Adipocyte (in vitro differentiated cells): ENCODE measurements around the gene PTGFRN.

Source experiments
- DNase-seq: peaks from one replicate; pipeline ENCODE4 v3.0.0-alpha.2; 2015; ENCODE audit warnings: low read depth
- H3K27me3 ChIP-seq: replicated peaks from 2 replicates; pipeline ENCODE4 v1.7.0; 2013; ENCODE audit warnings: mild to moderate bottlenecking, low read length, moderate library complexity; ENCODE audit not compliant: control insufficient read depth, insufficient read depth
- H3K36me3 ChIP-seq: 2 replicates; pipeline ENCODE4 v1.7.0; 2013; ENCODE audit warnings: low read length, mild to moderate bottlenecking, moderate library complexity; ENCODE audit not compliant: control insufficient read depth, insufficient read depth, severe bottlenecking
- H3K4me1 ChIP-seq: 2 replicates; pipeline ENCODE4 v1.7.0; 2013; ENCODE audit warnings: mild to moderate bottlenecking, low read length, moderate library complexity; ENCODE audit not compliant: control insufficient read depth, insufficient read depth
- H3K4me3 ChIP-seq: 2 replicates; pipeline ENCODE4 v1.7.0; 2013; ENCODE audit warnings: mild to moderate bottlenecking, low read length, moderate library complexity
- H3K9ac ChIP-seq: 2 replicates; pipeline ENCODE4 v1.7.0; 2013; ENCODE audit warnings: mild to moderate bottlenecking, low read length, moderate library complexity
- H3K9me3 ChIP-seq: 2 replicates; pipeline ENCODE4 v1.7.0; 2013; ENCODE audit warnings: mild to moderate bottlenecking, low read length, moderate library complexity; ENCODE audit not compliant: control insufficient read depth

Gene PTGFRN

DNA sequence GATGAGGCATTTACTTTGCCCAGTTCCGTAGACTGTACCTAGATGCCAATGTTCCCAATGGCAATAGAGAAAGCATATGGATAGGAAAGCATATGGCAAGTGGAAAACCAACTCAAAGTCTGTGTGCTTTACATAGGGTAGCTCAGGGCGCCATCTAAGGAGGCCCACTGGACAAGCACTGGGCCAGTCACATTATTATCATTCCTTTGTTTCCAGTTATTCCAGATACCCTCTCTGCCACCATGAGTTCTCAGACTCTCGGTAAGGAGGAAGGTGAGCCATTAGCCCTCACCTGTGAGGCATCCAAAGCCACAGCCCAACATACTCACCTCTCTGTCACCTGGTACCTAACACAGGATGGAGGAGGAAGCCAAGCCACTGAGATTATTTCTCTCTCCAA, 101.6 kb downstream of the PTGFRN start:
- H3K36me3 ChIP-seq: no peaks in the 10 kb centered on the region
- DNase-seq: no peak

DNA sequence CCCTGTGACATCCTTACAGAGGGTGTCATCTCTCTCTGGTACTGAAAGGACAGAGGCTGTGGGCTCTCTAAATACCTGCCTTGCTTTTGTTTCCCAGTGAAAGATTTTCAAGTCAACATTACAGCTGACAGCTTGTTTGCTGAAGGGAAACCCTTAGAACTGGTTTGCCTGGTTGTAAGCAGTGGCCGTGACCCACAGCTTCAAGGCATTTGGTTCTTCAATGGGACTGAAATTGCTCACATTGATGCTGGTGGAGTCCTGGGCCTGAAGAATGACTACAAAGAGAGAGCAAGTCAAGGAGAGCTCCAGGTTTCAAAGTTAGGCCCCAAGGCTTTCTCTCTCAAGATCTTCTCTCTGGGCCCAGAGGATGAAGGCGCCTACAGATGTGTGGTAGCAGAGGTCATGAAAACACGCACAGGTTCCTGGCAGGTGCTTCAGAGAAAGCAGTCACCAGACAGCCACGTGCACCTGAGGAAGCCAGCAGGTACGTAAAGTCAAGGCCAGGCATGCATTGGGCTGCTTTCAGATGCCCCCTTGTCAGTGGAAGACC, 103.7 kb downstream of the PTGFRN start:
- no peaks in the 10 kb centered on the region for H3K9me3 ChIP-seq
- no peak for DNase-seq
- H3K4me3 ChIP-seq: no peak overlapping the region
- no peaks in the 10 kb centered on the region for H3K36me3 ChIP-seq
- no peak overlapping the region for H3K9ac ChIP-seq
- H3K27me3 ChIP-seq: no peaks in the 10 kb centered on the region
- peaks cover 17% of the 10 kb centered on the region for H3K4me1 ChIP-seq

More for the DNA sequence above, 101.6 kb downstream of the PTGFRN start:
- H3K27me3 ChIP-seq: no peaks in the 10 kb centered on the region
- no peaks in the 10 kb centered on the region for H3K9me3 ChIP-seq
- H3K9ac ChIP-seq: no peak overlapping the region
- H3K4me3 ChIP-seq: no peak overlapping the region
- peaks cover 20% of the 10 kb centered on the region for H3K4me1 ChIP-seq

DNA sequence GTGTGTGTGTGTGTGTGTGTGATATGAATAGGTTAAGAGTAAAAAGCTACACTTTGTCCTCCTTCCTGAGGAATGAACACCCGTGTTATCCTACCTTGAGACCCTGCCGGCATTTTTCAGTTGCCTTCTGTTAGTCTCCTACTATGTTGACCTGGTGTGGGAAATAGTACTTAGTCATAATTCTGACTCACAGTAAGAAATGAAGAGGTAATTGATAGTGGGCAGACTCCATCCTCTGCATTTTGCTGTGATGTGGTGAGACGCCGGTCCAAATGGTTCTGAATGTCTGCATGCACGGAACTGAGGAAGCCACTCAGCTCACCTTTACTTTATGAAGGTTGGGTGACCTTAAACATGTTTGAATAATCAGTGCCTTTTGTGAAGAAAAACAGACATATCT, 104.5 kb downstream of the PTGFRN start:
- H3K27me3 ChIP-seq: no peaks in the 10 kb centered on the region
- no peak for DNase-seq
- no peak overlapping the region for H3K9ac ChIP-seq
- H3K4me1 ChIP-seq: peaks cover 9% of the 10 kb centered on the region
- H3K9me3 ChIP-seq: no peaks in the 10 kb centered on the region
- H3K36me3 ChIP-seq: no peaks in the 10 kb centered on the region
- no peak overlapping the region for H3K4me3 ChIP-seq

DNA sequence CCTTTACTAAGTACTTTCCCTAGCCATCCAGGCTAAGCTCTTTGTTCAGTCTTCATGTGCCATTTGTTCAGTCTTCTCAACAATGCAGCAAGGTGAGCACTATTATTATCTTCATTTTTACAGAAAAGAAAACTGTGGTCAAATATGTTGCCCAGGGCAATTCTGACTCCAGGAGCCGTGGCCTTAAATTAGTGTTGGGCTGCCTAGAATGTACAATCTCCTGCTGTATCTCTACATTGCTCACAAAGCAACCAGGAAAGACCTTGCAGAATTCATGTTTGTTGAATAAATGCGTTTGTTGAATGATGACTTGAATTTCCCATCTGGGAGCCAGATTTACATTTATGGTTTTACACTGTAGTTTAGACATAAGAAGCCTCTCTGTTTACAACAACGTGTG, 106.0 kb downstream of the PTGFRN start:
- H3K9ac ChIP-seq: no peak overlapping the region
- H3K4me1 ChIP-seq: peaks cover 8% of the 10 kb centered on the region
- no peaks in the 10 kb centered on the region for H3K36me3 ChIP-seq
- H3K4me3 ChIP-seq: no peak overlapping the region
- no peaks in the 10 kb centered on the region for H3K27me3 ChIP-seq
- no peak for DNase-seq
- no peaks in the 10 kb centered on the region for H3K9me3 ChIP-seq

DNA sequence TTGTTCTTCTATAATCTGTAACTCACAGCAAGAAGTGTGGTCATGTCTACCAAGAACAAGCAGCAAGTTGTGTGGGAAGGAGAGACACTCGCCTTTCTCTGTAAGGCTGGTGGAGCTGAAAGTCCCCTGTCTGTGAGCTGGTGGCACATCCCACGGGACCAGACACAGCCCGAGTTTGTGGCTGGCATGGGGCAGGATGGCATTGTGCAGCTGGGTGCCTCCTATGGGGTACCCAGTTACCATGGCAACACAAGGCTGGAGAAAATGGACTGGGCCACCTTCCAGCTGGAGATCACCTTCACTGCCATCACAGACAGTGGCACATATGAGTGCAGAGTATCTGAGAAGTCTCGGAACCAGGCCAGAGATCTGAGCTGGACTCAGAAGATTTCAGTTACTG, 107.3 kb downstream of the PTGFRN start:
- DNase-seq: no peak
- peaks cover 8% of the 10 kb centered on the region for H3K4me1 ChIP-seq
- H3K36me3 ChIP-seq: no peaks in the 10 kb centered on the region
- no peak overlapping the region for H3K9ac ChIP-seq
- H3K9me3 ChIP-seq: no peaks in the 10 kb centered on the region
- H3K27me3 ChIP-seq: no peaks in the 10 kb centered on the region
- no peak overlapping the region for H3K4me3 ChIP-seq

DNA sequence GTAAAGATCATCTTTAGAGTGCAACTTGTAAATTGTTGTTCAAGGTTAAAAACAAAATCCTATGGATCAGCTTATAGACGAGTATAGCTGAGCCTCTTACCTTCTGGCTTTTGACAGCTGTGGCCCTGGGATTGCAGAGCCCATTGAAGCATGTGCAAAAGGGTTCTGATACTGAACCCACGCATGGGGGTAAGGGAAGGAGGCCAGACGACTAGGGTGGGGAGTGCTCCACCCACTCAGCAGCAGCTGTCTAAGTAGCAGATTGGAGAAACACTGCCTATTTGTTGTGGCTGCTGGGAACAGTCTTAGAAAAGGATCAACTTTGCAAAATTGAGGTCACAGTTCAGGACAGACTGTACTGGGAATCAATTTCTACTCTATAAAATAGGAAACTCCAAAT, 107.9 kb downstream of the PTGFRN start:
- Histone ChIP-seq H3K4me3 (no peak overlapping the region), H3K4me1 (peaks cover 8% of the 10 kb centered on the region), H3K27me3 (no peaks in the 10 kb centered on the region), H3K9ac (no peak overlapping the region), H3K36me3 (no peaks in the 10 kb centered on the region), H3K9me3 (no peaks in the 10 kb centered on the region)
- DNase-seq: no peak

DNA sequence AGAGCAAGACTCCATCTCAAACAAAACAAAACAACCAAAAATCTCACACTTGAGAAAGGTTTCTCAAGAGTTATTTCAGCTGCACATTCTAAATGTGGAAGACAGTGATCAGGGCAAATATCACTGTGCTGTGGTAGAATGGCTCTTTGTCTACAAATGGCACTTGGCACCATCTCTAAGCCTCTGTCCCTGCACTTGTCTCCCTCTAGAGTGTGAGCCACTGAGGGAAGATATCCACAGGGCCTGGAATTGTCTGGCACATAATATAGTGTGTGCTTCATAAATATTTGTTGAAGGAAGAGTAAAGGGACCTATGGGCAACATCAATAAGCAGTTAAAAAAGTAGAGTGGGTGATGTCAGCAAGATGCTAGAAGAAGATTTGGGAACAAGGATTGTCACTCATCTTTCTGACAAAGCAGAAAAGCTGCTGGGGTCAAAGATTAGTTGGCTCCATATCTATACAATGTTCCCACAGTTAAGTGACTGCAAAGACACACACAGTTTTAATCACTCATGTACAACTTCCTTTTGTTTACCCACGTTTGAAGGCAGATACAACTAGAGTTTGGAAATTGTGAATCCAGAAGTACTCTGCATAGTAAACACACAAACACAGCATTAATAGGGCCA, 110.9 kb downstream of the PTGFRN start:
- DNase-seq: no peak
- Histone ChIP-seq H3K9ac (no peak overlapping the region), H3K27me3 (no peaks in the 10 kb centered on the region), H3K9me3 (no peaks in the 10 kb centered on the region), H3K4me1 (peaks cover 8% of the 10 kb centered on the region), H3K36me3 (no peaks in the 10 kb centered on the region), H3K4me3 (no peak overlapping the region)

DNA sequence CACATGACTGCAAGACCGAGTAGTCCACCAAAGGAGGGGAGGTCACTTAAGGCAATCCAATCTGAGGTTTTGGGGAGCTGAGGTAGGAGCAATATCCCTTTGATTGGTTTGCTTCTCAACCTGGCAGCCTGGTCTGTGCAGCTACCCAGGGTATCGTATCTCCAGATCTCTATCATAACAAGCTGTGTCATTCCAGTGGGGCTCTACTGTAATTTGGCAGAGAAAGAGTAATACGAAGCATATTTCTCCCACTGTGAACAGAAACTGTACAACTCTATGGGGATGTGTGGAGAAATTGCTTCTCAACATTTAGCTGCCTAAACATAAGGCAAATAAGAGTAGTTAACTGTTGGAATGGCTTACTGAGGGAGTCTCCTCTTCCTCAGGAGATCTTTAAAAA, 112.4 kb downstream of the PTGFRN start:
- Histone ChIP-seq H3K9ac (no peak overlapping the region), H3K9me3 (no peaks in the 10 kb centered on the region), H3K4me3 (no peak overlapping the region), H3K36me3 (no peaks in the 10 kb centered on the region), H3K27me3 (no peaks in the 10 kb centered on the region), H3K4me1 (peaks cover 20% of the 10 kb centered on the region)
- DNase-seq: peak; percentile 25

DNA sequence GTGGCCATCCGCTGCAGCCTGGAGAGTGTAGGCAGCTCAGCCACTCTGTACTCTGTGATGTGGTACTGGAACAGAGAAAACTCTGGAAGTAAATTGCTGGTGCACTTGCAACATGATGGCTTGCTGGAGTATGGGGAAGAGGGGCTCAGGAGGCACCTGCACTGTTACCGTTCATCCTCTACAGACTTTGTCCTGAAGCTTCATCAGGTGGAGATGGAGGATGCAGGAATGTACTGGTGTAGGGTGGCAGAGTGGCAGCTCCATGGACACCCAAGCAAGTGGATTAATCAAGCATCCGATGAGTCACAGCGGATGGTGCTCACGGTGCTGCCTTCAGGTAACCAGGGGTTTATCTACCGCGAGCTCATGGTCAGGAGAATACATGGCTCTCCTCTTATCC, 115.9 kb downstream of the PTGFRN start:
- no peak for DNase-seq
- Histone ChIP-seq H3K27me3 (no peaks in the 10 kb centered on the region), H3K9me3 (no peaks in the 10 kb centered on the region), H3K36me3 (no peaks in the 10 kb centered on the region), H3K4me3 (no peak overlapping the region), H3K4me1 (peaks cover 14% of the 10 kb centered on the region), H3K9ac (no peak overlapping the region)

DNA sequence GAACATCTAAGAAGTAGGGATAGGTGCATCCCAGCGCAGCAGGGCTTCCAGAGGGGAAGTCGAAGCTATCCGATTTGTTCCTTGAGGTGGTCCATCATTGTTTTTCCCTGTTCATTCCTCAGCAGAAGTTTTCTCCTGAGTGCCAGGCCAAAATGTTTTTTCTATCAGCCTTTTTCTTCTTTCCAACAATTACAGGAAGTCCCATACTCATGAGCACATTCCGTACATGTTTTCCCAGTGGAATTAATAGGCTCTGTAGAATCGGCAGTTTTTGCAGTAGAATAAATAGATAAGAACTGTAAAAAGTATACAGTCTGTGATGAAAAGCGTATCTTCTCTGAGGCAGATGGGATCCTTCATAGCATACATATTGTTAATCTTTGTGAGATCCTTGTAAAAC, 116.6 kb downstream of the PTGFRN start:
- Histone ChIP-seq H3K4me3 (peak overlapping the region; percentile 29), H3K9me3 (no peaks in the 10 kb centered on the region), H3K4me1 (peaks cover 14% of the 10 kb centered on the region)

DNA sequence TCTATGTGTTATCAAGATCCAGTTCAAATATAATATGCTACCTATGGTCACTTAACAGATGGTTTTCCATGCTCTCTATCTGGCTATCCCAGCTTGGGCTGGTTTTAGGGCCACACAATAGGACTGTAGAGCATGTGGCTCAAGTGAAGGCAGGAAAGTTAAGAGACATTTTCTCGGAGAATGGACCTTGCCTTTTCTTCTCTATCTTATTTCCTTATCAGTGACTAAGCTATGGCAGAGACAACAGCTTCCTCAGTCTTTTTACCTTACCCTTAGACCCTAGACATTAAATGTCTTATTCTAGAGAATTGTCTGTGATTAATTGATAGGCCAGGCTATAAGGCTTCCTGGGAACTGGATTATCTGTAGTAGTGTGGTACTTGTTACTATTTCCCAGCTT, 120.0 kb downstream of the PTGFRN start:
- H3K9me3 ChIP-seq: no peaks in the 10 kb centered on the region
- H3K4me3 ChIP-seq: no peak overlapping the region
- no peaks in the 10 kb centered on the region for H3K36me3 ChIP-seq
- DNase-seq: no peak
- H3K9ac ChIP-seq: no peak overlapping the region
- H3K27me3 ChIP-seq: no peaks in the 10 kb centered on the region
- peaks cover 14% of the 10 kb centered on the region for H3K4me1 ChIP-seq

More for the DNA sequence above, 116.6 kb downstream of the PTGFRN start:
- Histone ChIP-seq H3K27me3 (no peaks in the 10 kb centered on the region), H3K9ac (peak overlapping the region; percentile 10), H3K36me3 (no peaks in the 10 kb centered on the region)
- DNase-seq: no peak
